ENCODE results near the gene GRIK3.
"Not testable (repeated sequence)": the region's sequence is repeated elsewhere in the genome, so short reads cannot be mapped to it uniquely, and the experiment has no call there.

The GRIK3 gene

GRCh38 chr1:36905941-36906340 is 128.4 kb downstream of the GRIK3 start:
- DNase-seq (ENCODE audit: low read depth): no peak
- no peak overlapping the region for H3K4me3 ChIP-seq (ENCODE audit: low read length)
- TF ChIP-seq, protein P1, sequence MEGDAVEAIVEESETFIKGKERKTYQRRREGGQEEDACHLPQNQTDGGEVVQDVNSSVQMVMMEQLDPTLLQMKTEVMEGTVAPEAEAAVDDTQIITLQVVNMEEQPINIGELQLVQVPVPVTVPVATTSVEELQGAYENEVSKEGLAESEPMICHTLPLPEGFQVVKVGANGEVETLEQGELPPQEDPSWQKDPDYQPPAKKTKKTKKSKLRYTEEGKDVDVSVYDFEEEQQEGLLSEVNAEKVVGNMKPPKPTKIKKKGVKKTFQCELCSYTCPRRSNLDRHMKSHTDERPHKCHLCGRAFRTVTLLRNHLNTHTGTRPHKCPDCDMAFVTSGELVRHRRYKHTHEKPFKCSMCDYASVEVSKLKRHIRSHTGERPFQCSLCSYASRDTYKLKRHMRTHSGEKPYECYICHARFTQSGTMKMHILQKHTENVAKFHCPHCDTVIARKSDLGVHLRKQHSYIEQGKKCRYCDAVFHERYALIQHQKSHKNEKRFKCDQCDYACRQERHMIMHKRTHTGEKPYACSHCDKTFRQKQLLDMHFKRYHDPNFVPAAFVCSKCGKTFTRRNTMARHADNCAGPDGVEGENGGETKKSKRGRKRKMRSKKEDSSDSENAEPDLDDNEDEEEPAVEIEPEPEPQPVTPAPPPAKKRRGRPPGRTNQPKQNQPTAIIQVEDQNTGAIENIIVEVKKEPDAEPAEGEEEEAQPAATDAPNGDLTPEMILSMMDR (conservative IDR thresholded peaks at IDR 0.05; ENCODE audit: low read depth, low read length): no peak

- DNase-seq (ENCODE audit: low read depth): no peak
- TF ChIP-seq, protein P1 (conservative IDR thresholded peaks at IDR 0.05; ENCODE audit: low read depth, low read length): no peak
- H3K4me3 ChIP-seq (ENCODE audit: low read length): no peak overlapping the region
Measured at GRCh38 chr1:36900128-36900527, 134.2 kb downstream of the GRIK3 start.

DNA sequence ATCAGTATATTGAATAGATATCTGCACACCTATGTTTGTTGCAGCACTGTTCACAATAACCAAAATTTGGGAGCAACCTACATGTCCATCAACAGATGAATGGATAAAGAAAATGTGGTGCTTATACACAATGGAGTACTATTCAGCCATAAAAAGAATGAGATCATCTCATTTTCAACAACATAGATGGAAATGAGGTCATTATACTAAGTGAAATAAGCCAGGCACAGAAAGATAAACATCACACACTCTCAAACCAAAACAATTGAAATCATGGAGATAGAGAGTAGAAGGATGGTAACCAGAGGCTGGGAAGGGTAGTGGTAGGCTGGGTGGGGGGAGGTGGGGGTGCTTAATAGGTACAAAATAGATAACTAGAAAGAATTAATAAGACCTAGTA is 136.5 kb downstream of the GRIK3 start:
- not testable (repeated sequence) for H3K4me3 ChIP-seq (ENCODE audit: low read length); DNase-seq (ENCODE audit: low read depth)

GRCh38 chr1:36894824-36895223 is 139.5 kb downstream of the GRIK3 start:
- H3K4me3 ChIP-seq (ENCODE audit: low read length): no peak overlapping the region
- TF ChIP-seq, protein P1 (conservative IDR thresholded peaks at IDR 0.05; ENCODE audit: low read depth, low read length): no peak
- no peak for DNase-seq (ENCODE audit: low read depth)

DNA sequence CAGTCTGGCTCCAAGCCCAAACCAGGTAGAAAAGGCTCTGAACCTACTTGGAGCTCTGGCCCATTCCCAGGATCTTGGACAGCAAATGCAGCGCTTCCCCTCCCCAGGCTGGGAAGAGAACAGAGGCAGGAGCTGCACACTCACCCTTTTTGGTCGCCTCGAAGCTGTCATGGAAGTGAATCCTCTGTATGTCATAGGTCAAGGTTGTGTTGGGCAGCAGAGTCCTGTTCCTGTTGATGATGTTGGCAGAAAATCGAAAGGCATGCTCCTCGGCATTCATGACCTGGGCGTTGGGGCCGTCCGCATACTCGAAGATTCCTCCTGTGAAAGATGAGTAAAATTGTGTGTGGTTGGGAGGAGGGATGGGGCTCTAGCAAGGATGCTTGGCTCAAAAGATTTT is 143.5 kb downstream of the GRIK3 start:
- DNase-seq (ENCODE audit: low read depth): no peak
- TF ChIP-seq, protein P1 (conservative IDR thresholded peaks at IDR 0.05; ENCODE audit: low read depth, low read length): no peak
- H3K4me3 ChIP-seq (ENCODE audit: low read length): no peak overlapping the region

DNA sequence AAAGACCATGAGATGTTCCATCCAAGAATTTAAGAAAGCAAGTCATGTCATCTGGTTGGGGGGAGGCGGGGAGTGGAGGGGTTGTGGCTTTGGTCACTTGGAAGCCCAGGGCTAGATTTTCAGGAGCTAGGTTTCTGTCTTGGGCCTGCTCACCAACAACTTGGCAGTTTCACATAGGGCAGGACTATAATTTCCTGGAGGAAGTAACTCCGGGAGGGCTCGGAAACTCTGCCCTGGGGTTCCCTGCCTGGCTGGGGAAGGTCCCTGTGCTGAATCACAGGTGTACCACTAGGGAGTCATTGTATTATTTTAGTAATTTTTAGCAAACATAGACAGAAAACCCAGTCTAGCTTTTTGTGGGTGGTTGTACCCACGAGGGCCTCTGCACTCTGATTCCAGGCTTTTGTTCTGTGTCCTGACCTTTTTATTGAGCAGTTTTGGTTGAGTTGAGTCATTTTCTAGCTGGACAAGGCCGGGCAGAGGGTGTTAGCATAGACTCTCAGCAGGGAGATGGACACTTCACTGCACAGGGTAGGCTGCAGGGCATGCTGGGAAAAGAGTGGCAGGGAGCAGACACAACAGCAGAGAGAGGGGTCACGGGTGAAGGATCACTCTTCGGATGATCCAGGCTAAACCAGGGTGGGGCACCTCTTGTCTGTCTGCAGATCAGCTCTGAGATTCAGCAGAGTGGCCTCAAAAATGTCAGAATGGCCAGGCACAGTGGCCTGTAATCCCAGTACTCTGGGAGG is 144.7 kb downstream of the GRIK3 start:
- no peak for DNase-seq (ENCODE audit: low read depth)
- TF ChIP-seq, protein P1 (conservative IDR thresholded peaks at IDR 0.05; ENCODE audit: low read depth, low read length): no peak

DNA sequence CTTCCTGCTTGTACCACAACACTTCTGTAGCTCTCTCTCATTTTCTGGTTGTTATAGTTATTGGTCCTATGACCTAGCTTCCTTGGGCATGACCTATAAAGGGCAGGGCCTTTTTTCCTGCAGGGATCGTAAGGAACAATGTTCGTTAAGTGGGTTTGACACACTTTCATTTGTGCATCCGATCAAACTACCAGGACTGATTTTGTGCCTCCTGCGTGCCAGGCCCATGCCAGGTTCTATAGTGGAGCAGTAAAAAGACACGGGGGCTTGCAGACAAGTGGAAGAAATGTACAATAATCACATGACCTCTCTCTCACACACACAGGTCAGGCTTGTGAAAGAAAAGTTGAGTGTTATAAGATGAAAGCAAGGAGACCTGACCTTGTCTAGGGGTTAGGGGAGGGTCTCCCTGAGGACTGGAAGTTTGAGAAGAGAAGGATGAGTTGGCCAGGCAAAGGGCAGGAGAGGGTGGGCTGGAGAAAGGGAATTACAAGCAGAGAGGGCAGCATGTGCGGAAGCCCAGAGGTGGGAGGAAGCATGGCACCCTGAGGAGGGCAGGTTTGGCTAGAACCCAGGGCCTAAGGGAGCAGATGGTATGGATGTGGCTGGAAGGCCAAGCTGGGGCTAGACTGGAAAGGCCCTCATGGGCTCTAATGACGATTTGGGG is 145.4 kb downstream of the GRIK3 start:
- TF ChIP-seq, protein P1 (conservative IDR thresholded peaks at IDR 0.05; ENCODE audit: low read depth, low read length): no peak
- no peak overlapping the region for H3K4me3 ChIP-seq (ENCODE audit: low read length)
- DNase-seq (ENCODE audit: low read depth): no peak

More for the DNA sequence above, 144.7 kb downstream of the GRIK3 start:
- H3K4me3 ChIP-seq (ENCODE audit: low read length): no peak overlapping the region

Measured in retinal pigment epithelial cell (primary cell).